Measurements from ENCODE around the gene KCNJ12. TPM values are rescaled to one million over a fixed set of nuclear protein-coding genes. Genes with fewer than 3 reads are reported as not detected.
"Not testable (repeated sequence)": the region's sequence is repeated elsewhere in the genome, so short reads cannot be mapped to it uniquely, and the experiment has no call there.

The KCNJ12 gene
- total RNA-seq, 1 experiment from 2014 or later: 3.9 TPM

DNA sequence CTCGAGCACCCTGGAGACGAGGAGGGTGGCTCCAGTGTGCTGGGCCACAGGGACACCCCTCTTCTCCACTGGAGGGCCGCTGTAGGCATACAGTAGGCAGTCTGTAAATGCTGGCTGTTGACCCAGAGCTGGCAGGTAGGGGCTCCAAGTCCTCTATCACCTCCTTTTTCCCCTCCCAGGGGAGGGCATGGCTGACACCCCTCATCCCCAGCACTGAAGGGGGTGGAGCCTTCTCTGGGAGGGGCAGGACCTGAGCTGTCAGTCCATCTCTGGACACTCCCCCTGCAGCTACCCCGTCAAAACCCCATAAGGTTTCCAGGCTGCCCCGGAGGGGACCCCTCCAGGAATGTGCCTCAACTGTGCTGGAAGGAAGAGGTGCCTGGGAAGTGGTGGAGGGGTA lies 2.4 kb downstream of the KCNJ12 start:
- in situ Hi-C loops (cut with HindIII; ENCODE audit: low sequenced_read_pairs): no loop called here
- peak; percentile 73 for DNase-seq (ENCODE audit: low spot score)

DNA sequence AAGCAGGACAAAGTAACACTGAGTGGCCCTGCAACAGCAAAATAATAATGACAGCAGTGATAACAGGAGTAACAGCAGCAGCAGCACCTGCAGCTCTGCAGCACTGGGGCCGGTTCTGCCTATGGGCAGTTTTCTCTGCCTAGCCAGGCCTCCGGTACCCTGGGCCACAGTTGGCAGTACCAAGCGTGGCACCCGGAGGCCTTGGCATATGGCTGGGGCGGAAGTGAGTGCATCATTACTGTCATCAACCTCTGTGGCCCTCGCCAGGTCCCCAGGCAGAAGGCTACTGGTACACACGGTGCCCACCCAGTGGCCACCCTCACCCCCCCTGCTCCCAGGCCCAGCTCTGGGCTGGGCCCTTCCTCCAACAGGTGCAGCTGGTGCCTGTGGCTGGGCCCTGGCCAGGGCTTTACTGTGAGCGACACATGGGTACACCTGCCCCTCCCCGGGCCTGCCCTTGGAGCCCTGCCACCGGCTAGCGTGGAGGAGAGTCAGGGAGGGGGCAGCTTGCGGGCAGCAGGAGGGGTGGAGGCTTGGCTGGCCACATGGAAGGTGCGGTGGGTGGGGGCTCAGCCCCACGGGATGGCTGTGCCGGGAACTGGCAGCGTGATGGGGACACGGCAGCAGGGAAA lies 3.0 kb downstream of the KCNJ12 start:
- in situ Hi-C loops (cut with HindIII; ENCODE audit: low sequenced_read_pairs): no loop called here
- peak; percentile 96 for DNase-seq (ENCODE audit: low spot score)

DNA sequence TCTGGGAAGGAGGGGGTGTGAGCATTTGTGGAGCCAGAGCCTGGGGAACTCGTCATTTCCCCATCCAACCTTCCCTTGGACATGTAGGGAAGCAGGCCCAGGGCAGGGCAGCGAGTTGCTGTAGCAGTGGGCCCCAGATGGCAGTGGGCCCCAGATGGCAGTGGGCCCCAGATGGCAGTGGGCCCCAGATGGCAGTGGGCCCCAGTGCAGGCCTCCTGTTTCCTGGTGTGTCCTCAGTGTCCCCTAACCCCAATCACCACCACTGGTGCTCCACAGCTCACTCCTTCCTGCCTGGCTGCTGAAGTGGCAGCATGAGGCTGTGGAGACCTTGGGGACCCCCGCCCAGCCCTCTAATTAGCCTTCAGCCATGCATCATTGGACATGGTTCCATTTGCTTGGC lies 4.5 kb downstream of the KCNJ12 start:
- no peak for DNase-seq (ENCODE audit: low spot score)
- in situ Hi-C loops (cut with HindIII; ENCODE audit: low sequenced_read_pairs): no loop called here

DNA sequence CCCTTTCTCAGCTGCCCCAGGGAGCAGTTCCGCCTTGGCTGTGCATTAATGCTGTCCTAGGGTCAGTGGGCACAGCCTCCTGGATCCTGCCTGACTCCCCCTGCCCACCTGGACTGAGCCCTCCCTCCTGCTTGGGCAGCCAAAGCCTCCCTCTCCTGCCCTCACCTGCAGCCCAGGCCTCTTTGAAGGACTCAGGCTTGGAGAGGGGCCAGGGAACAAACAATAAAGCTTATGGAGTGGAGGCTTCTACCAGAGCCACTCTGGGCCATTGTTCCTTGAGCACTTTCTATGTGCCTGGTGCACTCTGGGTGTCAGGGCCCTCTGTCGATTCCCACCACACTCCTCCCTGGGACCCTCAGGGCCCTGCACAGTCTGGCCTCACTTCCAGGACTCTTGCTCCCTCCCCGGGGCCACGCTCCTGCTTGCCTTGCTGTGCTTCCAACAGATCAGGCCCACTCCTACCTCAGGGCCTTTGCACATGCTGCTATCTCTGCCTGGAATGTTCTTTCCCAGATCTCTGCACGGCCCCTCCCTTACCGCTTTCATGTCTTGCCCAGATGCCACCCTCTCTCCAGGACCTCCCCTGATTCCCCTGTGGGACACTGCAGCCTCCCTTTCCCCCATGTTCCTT lies 5.0 kb downstream of the KCNJ12 start:
- in situ Hi-C loops (cut with HindIII; ENCODE audit: low sequenced_read_pairs): no loop called here
- no peak for DNase-seq (ENCODE audit: low spot score)

DNA sequence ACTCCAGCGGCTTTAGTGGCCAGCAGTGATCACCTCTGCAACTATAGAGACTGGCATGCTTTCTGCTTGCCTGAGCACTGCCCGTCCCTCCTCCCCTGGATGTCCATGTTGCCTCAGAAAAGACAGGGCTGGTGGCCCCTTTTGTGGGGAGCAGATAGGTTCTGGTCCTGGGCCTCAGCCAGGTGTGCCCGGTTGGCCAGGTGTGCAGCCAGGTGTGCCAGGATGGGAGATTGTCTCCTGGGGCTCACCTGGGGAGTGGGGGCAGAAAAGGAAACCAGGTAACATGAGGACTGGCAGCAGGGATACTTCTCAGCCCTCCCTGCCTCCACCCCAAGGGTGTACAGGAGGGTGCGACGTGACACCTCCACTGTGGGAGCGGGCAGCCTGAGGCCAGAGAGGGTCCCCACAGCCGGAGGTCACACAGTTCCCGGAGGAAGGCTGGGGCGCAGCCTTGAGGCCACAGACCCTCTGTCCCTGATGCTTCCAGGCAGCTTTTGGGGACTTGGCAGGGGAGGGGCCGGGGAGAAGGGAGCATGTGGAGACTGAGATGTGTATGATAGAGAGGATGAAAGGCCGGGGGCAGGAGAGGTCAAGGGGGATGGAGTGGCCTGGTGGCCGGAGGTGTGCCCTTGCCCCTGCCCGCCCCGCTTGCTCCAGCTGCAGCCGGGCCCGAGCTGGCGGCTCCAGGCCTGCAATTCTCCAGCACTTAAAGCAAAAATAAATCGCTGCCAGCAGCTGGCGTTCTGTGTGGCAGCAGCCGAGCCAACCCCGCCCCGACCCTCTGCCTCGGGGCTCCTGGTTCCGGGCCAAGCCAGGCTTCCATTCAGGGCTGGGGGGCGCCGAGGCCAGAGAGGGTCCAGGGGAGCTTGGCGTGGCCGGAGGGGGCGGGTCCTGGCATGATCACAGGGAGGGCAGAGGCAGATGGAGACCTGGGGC lies 6.7 kb downstream of the KCNJ12 start:
- in situ Hi-C loops (cut with HindIII; ENCODE audit: low sequenced_read_pairs): no loop called here
- DNase-seq (ENCODE audit: low spot score): no peak

DNA sequence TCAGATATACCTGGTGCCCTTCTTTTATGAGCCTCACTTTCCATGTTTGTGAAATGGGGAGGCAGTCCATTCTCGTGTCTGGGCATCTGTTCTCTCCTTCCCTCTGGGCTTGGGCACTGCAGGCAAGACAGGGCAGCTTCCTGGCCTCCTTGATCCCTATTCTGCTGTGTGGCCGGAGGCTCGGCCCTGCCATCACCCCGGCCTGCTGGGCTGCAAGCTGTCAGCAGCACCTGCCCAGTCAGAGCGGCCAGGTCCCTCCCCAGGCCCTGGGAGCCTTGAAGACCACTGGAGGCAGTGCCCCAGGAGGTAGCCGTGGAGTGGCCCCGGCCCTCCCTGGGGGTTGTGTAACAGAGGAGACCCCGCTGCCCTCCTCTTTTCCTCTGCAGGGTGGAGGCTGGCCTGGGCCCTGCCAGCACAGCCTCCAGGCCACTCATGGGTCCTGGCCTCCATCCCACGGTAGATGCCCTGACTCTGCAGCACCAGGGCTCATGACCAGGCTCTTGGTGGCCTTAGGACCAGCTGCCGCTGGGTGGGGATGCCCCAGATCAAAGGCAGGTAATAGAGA lies 9.2 kb downstream of the KCNJ12 start:
- in situ Hi-C loops (cut with HindIII; ENCODE audit: low sequenced_read_pairs): no loop called here

DNA sequence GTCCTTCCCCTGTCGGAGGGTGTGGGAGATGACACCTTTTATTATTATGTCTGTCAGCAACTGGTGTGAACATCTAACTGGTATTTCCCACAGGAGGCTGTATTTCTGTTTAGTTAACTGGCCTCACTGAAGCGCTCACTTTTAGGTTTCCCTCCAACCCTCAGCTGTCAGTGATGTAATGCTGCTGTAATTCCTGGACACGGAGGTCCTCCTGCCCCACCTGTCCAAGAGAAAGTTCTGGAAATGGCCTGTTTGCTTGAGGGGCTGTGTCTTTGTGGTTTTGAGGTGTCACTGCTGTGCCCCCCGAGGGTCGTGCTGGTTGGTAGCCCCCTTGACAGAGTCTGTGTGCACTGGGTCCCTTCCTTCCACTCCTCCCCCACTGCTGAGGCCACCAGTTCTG lies 11.5 kb downstream of the KCNJ12 start:
- in situ Hi-C loops (cut with HindIII; ENCODE audit: low sequenced_read_pairs): no loop called here
- peak; percentile 50 for DNase-seq (ENCODE audit: low spot score)

More for the DNA sequence above, 9.2 kb downstream of the KCNJ12 start:
- peak; percentile 95 for DNase-seq (ENCODE audit: low spot score)

DNA sequence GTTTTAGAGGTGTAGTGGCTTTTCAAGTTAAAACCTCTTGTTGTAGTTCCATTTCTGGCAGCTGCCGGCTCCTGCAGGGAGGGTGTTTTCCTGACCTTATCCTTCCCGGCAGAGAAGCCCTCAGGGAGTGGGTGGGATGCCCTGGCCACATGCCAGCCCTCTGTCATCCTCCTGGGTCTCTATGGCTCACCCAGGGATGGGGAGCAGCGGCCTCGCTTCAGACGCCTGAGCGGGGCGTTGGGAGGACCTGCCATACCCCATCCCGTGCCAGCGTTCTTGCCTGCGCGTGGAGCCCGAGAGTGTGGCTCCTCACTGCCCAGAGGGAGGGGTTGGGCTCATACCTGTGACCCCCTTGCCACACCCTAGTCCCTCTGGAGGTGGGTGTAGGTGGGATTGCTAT lies 11.9 kb downstream of the KCNJ12 start:
- no peak for DNase-seq (ENCODE audit: low spot score)
- in situ Hi-C loops (cut with HindIII; ENCODE audit: low sequenced_read_pairs): no loop called here

DNA sequence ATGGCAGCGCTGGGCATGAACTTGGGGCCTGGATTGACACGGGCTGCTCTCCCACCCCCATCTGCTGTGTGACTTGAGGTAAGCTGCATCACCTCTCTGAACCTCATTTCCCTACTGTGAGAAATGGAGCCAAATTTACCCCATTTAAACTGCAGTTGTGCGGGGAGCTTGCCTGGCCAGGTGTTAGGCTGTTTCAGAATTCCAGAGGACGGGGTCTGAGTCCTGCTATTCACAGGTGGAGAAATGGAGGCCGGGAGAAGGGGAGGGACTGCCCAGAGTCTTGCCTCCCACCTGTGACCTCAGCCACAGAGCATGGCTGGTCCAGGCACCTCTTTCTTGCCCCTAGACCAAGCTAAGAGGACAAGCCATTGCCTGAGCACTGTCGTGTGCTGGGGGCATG lies 12.8 kb downstream of the KCNJ12 start:
- no peak for DNase-seq (ENCODE audit: low spot score)
- in situ Hi-C loops (cut with HindIII; ENCODE audit: low sequenced_read_pairs): no loop called here

DNA sequence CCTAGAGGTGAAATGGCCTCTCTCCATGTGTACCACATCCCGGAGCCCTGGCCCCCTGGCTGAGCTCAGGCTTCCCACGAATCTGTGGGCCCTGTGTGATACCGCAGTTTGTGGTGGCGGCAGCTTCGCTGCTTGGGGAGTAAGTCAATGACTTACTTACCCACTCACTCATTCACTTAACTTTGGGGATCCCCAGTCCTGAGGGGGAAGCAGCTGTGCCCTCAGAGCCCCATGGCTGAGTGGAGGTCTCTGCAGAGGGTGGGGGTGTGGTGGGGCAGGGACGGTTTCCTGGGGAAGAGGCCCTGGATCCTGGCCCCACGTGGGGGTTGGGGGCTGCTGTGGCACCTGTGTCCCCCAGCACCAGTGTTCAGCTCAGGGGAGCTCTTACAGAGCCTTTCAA lies 13.2 kb downstream of the KCNJ12 start:
- in situ Hi-C loops (cut with HindIII; ENCODE audit: low sequenced_read_pairs): no loop called here

DNA sequence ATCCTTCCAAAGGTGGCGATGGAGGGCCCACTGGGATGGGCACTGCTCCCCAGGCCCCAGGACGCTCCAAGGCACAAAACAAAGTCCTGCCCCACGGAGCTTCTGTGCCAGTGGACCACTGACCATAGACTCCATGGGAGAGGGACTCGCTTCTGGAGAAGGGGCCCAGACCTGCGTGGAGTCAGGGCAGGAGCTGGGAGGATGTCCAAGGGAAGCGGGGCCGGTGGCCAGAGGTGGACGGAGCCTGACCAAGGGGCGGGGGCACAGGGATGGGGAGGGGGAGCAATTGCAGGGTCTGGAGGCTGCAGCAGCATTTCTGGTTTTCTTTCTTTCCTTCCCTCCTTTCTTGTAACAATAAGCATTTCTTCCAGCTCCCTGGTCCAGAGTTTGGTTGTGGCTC lies 14.1 kb downstream of the KCNJ12 start:
- DNase-seq (ENCODE audit: low spot score): no peak
- in situ Hi-C loops (cut with HindIII; ENCODE audit: low sequenced_read_pairs): no loop called here

More for the DNA sequence above, 13.2 kb downstream of the KCNJ12 start:
- no peak for DNase-seq (ENCODE audit: low spot score)

DNA sequence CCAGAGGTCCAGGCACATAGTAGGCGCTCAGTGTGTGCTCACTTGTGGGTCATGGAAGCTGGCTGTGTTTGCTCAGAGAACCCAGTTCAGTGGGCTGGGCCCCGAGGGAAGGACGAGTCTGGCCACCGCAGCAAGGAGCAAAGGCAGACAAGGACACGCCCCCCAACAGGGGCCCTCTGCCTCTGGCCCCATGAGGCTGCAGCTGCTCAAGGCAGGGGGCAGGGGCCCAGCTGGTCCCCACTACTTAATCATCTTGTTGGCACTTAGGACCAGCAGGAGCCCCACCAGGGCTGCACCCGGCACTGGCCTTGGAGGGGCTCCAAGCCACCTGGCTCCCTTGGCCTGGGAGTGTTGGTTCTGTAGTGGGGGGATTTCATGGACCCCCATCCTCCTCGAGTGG lies 16.1 kb downstream of the KCNJ12 start:
- in situ Hi-C loops (cut with HindIII; ENCODE audit: low sequenced_read_pairs): no loop called here
- no peak for DNase-seq (ENCODE audit: low spot score)

DNA sequence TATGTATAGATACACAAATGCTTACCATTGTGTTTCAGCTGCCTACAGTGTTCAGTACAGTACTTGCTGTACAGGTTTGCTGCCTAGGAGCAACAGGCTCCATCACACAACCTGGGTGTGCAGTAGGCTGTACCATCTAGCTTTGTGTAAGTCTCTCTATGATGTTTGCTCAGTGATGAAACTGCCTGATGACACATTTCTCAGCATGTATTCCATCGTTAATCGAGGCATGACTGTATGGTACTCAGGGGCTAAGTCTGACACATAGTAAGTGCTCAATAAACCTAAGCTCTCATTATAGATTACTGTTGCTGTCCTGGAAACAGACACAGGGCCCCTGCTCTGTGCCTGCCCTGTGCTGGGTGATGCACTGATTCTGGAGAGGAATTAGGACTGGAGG lies 18.1 kb downstream of the KCNJ12 start:
- in situ Hi-C loops (cut with HindIII; ENCODE audit: low sequenced_read_pairs): no loop called here
- DNase-seq (ENCODE audit: low spot score): no peak

DNA sequence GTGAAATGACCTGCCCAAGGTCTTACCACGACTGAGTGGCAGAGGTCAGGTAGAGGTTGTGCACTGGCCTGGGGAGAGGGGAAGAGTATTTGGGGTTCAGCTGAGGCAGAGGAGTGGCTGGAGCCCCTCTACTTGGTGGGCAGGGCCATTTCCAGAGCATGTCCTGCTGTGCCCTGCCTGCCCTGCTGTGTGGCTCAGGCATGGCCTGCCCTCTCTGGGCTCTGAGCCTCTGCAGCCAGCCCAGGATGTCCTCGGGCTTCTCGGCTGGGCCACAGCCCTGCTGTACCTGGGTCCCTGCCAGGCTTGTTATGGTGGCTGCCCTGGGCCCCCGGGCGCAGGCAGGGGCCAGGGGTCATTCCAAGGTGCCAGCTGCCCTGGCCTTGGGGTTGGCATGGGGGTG lies 19.6 kb downstream of the KCNJ12 start:
- DNase-seq (ENCODE audit: low spot score): no peak
- in situ Hi-C loops (cut with HindIII; ENCODE audit: low sequenced_read_pairs): no loop called here

DNA sequence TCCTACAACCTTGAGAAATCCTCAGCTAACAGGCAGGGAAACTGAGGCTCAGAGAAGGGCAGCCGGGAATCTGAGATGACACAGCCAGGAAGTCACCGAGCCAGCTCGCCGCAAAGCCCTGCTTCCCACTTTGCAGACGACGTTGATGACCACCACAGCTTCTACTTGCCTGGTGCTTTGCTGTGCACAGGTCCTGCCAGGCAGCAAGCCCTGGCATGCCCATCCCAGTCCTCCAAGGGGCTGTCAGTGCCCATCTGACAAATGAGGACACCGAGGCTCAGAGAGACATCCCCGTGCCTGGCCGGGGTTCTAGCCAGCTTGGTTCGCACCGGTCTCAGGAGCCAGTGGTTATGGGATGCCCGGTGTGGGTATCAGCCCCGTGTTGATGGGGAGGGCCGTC lies 20.1 kb downstream of the KCNJ12 start:
- in situ Hi-C loops (cut with HindIII; ENCODE audit: low sequenced_read_pairs): no loop called here
- no peak for DNase-seq (ENCODE audit: low spot score)

DNA sequence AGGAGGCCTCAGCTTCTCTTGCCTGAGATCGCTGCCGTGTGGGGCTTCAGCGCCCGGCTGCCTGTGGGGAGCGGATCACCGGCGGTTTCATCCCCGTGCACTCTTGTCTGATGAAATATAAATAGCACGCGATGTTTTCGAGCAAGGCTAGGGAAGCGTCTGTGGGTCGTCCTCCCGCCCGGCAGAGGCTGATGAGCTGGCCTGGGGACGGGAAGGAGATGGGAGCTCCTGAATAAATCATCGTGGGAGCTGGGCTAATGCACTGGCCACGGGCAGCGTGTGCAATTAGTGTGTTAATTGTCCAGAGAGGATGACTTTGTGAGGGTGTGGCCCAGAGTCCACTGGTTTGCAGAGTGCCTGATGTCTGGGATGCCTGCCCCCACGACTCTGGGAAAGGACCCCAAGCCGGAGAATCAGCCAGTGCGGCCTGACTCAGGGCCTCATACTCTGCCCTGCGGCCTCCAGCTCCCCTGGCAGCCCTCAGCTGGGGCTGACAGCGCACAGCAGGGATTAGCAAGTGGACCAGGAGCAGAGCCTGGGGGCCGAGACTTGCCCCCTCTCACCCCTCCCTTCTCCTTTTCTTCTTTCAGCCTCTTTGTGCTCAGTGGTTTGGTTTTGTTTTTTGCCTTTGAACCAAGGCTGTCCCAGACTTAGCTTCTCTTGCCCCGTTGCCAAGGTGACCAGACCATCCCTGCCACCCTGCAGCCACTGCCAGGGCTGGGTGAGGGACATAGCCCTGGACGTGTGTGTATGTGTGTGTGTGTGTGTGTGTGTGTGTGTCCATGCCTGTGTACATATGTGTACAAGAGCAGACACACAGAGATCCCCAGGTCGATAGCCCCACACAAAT lies 21.4 kb downstream of the KCNJ12 start:
- DNase-seq (ENCODE audit: low spot score): peak; percentile 56
- in situ Hi-C loops (cut with HindIII; ENCODE audit: low sequenced_read_pairs): no loop called here

DNA sequence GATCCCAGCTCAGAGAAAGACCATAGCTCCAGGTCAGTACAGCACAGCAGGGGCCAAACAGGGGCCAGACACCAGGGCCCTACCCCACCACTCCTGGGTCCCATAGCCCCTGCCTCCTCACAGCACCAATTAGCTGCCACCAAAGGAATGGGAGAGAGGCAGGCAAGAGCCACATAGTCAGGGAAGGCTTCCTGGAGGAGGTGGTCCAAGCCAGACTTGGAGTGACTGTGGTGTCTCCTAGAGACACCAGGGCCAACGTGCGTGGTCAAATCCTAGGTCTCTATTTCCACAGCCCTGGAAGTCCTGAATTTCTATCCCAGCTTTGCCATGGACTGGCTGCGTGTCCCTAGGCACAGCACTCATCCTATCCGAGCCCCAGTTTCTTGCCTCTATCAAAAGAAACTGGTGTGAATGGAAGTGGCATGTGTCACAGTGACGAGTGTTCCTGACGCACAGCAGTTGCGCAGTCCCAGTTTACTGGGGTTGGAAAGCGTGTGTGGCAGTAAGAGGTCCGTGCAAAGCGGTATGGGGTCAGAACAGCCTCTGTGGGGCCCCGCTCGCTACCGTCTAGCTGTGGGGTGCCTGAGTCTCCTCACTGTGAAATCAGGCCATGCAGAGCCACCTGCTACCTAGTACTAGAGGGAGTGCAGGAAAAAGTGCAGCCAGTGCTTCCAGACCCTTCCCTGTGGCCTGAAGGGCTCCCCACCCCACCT lies 23.5 kb downstream of the KCNJ12 start:
- peak; percentile 61 for DNase-seq (ENCODE audit: low spot score)
- in situ Hi-C loops (cut with HindIII; ENCODE audit: low sequenced_read_pairs): no loop called here

DNA sequence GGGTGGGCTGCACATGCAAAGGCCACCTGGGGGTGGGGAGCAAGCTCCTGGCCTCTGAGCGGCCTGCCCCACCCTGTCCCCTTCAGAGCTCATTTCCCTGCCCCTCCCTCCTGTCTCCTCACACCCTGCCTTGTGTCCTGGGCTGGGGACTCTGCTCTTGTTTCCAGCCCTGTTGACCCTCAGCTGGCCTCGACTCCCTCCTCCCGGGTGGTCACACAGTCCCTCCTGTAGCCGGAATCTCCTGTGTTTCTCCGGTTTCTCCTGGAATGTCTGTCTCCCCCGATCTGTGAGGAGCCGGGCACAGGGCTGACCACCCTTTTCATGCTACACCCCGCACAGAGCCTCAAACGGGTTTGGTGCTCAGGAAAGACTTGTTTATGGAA lies 24.0 kb downstream of the KCNJ12 start:
- DNase-seq (ENCODE audit: low spot score); in situ Hi-C loops (cut with HindIII; ENCODE audit: low sequenced_read_pairs): not testable (repeated sequence)

All from G401 (cell line).